Choroid plexus epithelial cell (primary cell): ENCODE results near the gene DNAJB11.
"Not testable (repeated sequence)": the region's sequence is repeated elsewhere in the genome, so short reads cannot be mapped to it uniquely, and the experiment has no call there.

ENCODE experiments used
- DNase-seq: peaks from one replicate; pipeline ENCODE4 v3.0.0-alpha.2; 2010; ENCODE audit warnings: low read depth
- H3K4me3 ChIP-seq: 2 replicates; pipeline ENCODE4 v1.5.1; 2011; ENCODE audit warnings: low read depth, mild to moderate bottlenecking, control low read depth, low read length, moderate library complexity
- CTCF ChIP-seq: conservative IDR thresholded peaks from 2 replicates; pipeline ENCODE4 v1.5.1; 2011; ENCODE audit warnings: low read depth, mild to moderate bottlenecking, control low read depth, inconsistent platforms, low read length, moderate library complexity

Gene DNAJB11

DNA sequence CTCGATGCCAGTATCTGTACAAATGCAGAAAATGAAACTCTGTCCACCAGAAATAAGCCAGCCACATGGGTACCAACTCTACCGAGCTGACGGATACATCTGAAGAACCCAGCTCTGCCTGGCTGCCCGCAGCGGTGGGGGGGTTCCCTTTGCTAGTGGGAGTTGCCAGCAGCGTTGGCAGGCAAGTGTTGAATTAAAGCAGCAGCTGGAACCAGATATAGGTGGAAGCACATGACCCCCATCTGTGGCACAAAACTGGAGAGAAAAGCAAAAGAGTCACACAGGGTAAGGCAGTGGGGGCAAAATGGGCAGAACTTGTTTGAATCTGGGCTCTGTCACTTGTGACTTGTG lies 44.3 kb upstream of the DNAJB11 start:
- H3K4me3 ChIP-seq, result no peak overlapping the region
- no peak for TF ChIP-seq CTCF
- no peak for DNase-seq

- peak; percentile 31 for TF ChIP-seq CTCF
- no peak overlapping the region for H3K4me3 ChIP-seq
- no peak for DNase-seq
Measured at GRCh38 chr3:186529201-186529999, 41.1 kb upstream of the DNAJB11 start.

DNA sequence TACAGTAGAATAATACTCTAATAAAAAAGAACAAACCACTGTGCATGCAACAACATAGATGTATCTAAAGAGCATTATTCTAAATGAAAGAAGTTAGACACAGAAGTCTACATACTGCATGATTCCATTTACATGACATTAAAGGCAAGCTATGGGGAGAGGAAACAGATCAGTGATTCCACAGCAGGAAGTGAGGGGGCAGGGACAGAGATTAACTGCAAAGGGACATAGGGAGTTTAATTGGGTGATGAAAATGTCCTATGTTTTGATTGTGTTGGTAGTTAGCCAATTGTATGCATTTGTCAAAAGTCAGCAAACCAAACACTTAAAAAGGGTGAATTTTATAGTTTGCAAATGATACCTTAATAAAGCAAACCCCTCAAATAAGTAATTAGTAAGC lies 40.1 kb upstream of the DNAJB11 start:
- no peak for DNase-seq

GRCh38 chr3:186531694-186532093 lies 38.8 kb upstream of the DNAJB11 start:
- not testable (repeated sequence) for H3K4me3 ChIP-seq, DNase-seq

More for the DNA sequence above, 40.1 kb upstream of the DNAJB11 start:
- TF ChIP-seq CTCF, result no peak
- H3K4me3 ChIP-seq, result no peak overlapping the region

DNA sequence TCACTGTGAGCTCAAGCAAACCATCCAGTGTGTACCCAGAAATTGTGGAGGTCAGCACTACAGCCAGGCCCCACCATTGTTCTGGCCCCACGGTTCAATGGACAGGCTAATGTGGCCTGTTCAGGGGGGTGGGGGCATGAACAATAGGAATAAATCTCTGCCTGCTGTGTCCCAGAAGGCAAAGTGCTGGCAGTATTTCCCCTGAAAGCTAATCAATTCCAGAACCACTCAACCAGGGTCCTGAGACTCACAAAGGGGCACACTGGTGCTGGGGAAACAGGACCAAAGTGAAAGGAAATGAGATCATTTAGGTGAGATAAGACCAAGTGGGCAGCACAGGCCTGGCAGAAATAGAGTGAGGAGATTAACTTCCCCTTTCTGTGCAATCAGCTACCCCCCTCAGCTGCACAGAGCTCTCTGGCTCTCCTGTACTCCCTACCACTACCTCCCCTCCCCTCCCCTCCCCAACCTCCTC lies 37.9 kb upstream of the DNAJB11 start:
- TF ChIP-seq CTCF, result no peak
- H3K4me3 ChIP-seq, result no peak overlapping the region
- DNase-seq, result no peak

GRCh38 chr3:186534113-186534669 lies 36.3 kb upstream of the DNAJB11 start:
- H3K4me3 ChIP-seq, result no peak overlapping the region
- TF ChIP-seq CTCF, result no peak
- DNase-seq, result no peak

DNA sequence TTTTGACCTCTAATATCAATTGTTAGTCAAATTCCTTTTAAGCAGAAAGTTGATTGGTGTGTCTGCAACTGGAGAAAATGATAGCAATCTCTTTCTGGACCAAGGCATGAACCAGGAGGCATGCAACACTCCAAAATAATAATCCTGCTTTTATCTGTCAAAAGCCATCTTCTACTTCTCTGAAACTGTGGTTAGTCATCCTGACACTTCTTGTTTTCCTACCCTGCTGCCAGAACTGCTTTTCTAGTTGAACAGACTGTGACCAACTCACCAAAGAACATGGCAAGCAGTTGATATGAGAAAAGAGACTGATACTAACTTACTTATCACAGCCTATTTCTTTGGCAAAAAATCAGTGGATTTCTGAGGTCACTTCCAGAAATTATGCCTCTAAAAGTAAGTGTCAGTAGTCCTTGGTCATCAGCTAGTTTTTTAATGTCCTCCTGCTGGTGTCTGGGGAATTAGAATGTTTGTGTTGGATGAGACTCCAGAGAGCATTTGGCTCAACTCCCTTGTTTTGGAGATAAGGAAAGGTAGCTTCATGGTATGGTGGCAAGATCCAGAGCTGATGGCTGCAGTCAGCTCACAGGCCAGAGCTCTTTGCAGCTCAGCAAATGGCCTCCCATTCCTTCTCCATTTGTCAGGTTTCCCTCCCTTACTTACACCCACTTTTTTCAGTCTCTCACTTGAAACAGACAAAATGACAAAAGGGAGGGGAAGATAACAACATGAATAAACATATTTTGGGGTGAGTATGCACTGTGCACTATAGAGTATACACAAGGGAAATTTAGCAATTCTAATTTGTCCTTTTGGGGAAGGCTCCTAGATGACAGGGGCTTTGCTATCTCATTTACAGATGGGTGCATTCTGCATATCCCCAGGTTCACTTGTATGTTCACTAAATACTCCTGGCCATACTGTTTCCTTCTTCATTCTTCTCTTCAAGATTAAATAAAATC lies 33.4 kb upstream of the DNAJB11 start:
- peak; percentile 26 for DNase-seq
- no peak overlapping the region for H3K4me3 ChIP-seq
- no peak for TF ChIP-seq CTCF
